ENCODE measurements around the gene TEX264.
"Not testable (repeated sequence)": the region's sequence is repeated elsewhere in the genome, so short reads cannot be mapped to it uniquely, and the experiment has no call there.

TEX264 gene

DNA sequence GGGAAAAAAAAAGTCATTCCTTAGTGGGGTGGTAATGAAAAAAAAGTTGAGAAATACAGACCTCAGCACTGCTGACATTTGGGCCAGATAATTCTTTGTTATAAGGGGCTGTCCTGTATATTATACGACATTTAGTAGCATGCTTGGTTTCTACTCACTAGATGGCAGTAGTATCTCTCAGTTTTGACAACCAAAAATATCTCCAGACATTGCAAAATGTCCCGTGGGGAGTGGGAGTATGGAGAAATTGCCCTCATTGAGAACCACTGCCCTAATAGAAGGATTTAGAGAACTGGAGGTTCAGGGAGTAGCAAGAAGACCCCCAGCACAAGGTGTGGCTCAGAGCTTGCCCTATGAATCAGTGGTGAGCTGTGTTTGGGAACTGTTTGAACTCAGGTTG lies 28.6 kb upstream of the TEX264 start:
- Histone ChIP-seq H3K27me3 (replicated peaks in 2 of 5; ENCODE audit: control insufficient read depth in 4 of 5, insufficient read depth in 5 of 5, low read length in 4 of 5) (no peaks in the 10 kb centered on the region), H3K27ac (ENCODE audit: insufficient read depth in 1 of 2, low read depth in 1 of 2, low read length in 2 of 2, poor library complexity in 1 of 2, severe bottlenecking in 2 of 2) (no peak overlapping the region), H3K9me3 (ENCODE audit: control extremely low read depth in 1 of 5, control insufficient read depth in 4 of 5, insufficient read depth in 2 of 5, low read depth in 1 of 5, low read length in 4 of 5) (peaks cover 0 to 5% (median 0%) of the 10 kb centered on the region in 5 experiments), H3K4me1 (ENCODE audit: control extremely low read depth in 1 of 4, control insufficient read depth in 4 of 4, insufficient read depth in 4 of 4, low read length in 3 of 4) (no peaks in the 10 kb centered on the region), H3K36me3 (ENCODE audit: control insufficient read depth in 4 of 4, insufficient read depth in 4 of 4, low read length in 3 of 4) (peaks cover 18 to 86% (median 67%) of the 10 kb centered on the region in 4 experiments), H3K4me3 (ENCODE audit: control insufficient read depth in 1 of 7, extremely low read depth in 1 of 7, insufficient read depth in 4 of 7, low read depth in 2 of 7, low read length in 6 of 7) (no peak overlapping the region)
- no CpG with 5 or more reads among the region's 2 CpGs for WGBS (ENCODE audit: insufficient coverage)
- CTCF ChIA-PET = interaction anchor here (0.6 to 11.4 kb wide), 13 partner anchors 8 to 562 kb away, joined by 3 to 146 read pairs (median 5); partner anchors contain the start of genes DCAF1 and TEX264
- POLR2A ChIA-PET = interaction anchor here (0.6 kb wide), 1 partner anchor 1393 kb away, joined by 4 read pairs; no protein-coding TSS in a partner anchor
- peak; percentile 31 to 57 (median 48) for DNase-seq

DNA sequence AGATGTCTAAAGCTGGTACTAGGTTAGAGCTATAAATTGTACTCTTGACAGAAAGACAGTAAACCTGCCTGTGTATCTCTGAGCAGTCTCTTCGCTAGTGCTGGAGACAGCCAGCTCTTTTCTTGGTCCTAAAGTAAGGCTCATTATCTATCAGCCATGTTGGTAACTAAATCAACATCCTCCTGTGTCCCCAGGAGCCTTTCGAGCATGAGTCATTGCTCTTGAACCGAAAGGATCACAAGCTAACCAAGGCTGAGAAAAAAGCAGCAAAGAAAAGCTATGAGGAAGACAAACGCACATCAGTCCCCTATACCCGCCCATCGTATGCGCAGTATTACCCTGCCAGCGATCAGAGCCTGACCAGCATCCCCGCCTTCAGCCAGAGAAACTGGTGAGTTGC lies 25.0 kb upstream of the TEX264 start:
- no peak for DNase-seq
- WGBS (ENCODE audit: insufficient coverage) = 98% methylated on average over 5 of the region's 9 CpGs
- peaks cover 15 to 63% (median 49%) of the 10 kb centered on the region in 4 experiments for H3K36me3 ChIP-seq (ENCODE audit: control insufficient read depth in 4 of 4, insufficient read depth in 4 of 4, low read length in 3 of 4)
- H3K4me1 ChIP-seq (ENCODE audit: control extremely low read depth in 1 of 4, control insufficient read depth in 4 of 4, insufficient read depth in 4 of 4, low read length in 3 of 4) = no peaks in the 10 kb centered on the region
- ChIA-PET POLR2A (no interaction called here), CTCF (interaction anchor here (0.7 to 11.4 kb wide), 10 partner anchors 9 to 236 kb away, joined by 3 to 146 read pairs (median 3); no protein-coding TSS in a partner anchor)
- no peaks in the 10 kb centered on the region for H3K27me3 ChIP-seq (replicated peaks in 2 of 5; ENCODE audit: control insufficient read depth in 4 of 5, insufficient read depth in 5 of 5, low read length in 4 of 5)
- H3K27ac ChIP-seq (ENCODE audit: insufficient read depth in 1 of 2, low read depth in 1 of 2, low read length in 2 of 2, poor library complexity in 1 of 2, severe bottlenecking in 2 of 2) = no peak overlapping the region
- no peak overlapping the region for H3K4me3 ChIP-seq (ENCODE audit: control insufficient read depth in 1 of 7, extremely low read depth in 1 of 7, insufficient read depth in 4 of 7, low read depth in 2 of 7, low read length in 6 of 7)
- H3K9me3 ChIP-seq (ENCODE audit: control extremely low read depth in 1 of 5, control insufficient read depth in 4 of 5, insufficient read depth in 2 of 5, low read depth in 1 of 5, low read length in 4 of 5) = peaks cover 0 to 10% (median 0%) of the 10 kb centered on the region in 5 experiments

DNA sequence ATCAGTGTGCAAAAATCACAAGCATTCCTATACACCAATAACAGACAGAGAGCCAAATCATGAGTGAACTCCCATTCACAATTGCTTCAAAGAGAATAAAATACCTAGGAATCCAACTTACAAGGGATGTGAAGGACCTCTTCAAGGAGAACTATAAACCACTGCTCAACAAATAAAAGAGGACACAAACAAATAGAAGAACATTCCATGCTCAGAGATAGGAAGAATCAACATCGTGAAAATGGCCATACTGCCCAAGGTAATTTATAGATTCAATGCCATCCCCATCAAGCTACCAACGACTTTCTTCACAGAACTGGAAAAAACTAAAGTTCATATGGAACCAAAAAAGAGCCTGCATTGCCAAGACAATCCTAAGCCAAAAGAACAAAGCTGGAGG lies 18.9 kb upstream of the TEX264 start:
- H3K9me3 ChIP-seq (ENCODE audit: control extremely low read depth in 1 of 5, control insufficient read depth in 4 of 5, insufficient read depth in 2 of 5, low read depth in 1 of 5, low read length in 4 of 5); POLR2A ChIA-PET; DNase-seq; H3K27me3 ChIP-seq (replicated peaks in 2 of 5; ENCODE audit: control insufficient read depth in 4 of 5, insufficient read depth in 5 of 5, low read length in 4 of 5); H3K4me3 ChIP-seq (ENCODE audit: control insufficient read depth in 1 of 7, extremely low read depth in 1 of 7, insufficient read depth in 4 of 7, low read depth in 2 of 7, low read length in 6 of 7); H3K4me1 ChIP-seq (ENCODE audit: control extremely low read depth in 1 of 4, control insufficient read depth in 4 of 4, insufficient read depth in 4 of 4, low read length in 3 of 4); H3K27ac ChIP-seq (ENCODE audit: insufficient read depth in 1 of 2, low read depth in 1 of 2, low read length in 2 of 2, poor library complexity in 1 of 2, severe bottlenecking in 2 of 2): not testable (repeated sequence)
- CTCF ChIA-PET = interaction anchor here (1.2 to 2.1 kb wide), 2 partner anchors 9 to 11 kb away, joined by 3 to 5 read pairs; no protein-coding TSS in a partner anchor
- 83% methylated on average over 1 of the region's 2 CpGs for WGBS (ENCODE audit: insufficient coverage)
- H3K36me3 ChIP-seq (ENCODE audit: control insufficient read depth in 4 of 4, insufficient read depth in 4 of 4, low read length in 3 of 4) = peaks cover 5 to 29% (median 23%) of the 10 kb centered on the region in 4 experiments

DNA sequence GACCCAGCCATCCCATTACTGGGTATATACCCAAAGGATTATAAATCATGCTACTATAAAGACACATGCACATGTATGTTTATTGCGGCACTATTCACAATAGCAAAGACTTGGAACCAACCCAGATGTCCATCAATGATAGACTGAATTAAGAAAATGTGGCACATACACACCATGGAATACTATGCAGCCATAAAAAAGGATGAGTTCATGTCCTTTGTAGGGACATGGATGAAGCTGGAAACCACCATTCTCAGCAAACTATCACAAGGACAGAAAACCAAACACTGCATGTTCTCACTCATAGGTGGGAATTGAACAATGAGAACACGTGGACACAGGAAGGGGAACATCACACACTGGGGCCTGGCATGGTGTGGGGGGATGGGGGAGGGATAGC lies 17.6 kb upstream of the TEX264 start:
- POLR2A ChIA-PET; H3K27ac ChIP-seq (ENCODE audit: insufficient read depth in 1 of 2, low read depth in 1 of 2, low read length in 2 of 2, poor library complexity in 1 of 2, severe bottlenecking in 2 of 2); H3K4me3 ChIP-seq (ENCODE audit: control insufficient read depth in 1 of 7, extremely low read depth in 1 of 7, insufficient read depth in 4 of 7, low read depth in 2 of 7, low read length in 6 of 7); CTCF ChIA-PET; H3K27me3 ChIP-seq (replicated peaks in 2 of 5; ENCODE audit: control insufficient read depth in 4 of 5, insufficient read depth in 5 of 5, low read length in 4 of 5); H3K9me3 ChIP-seq (ENCODE audit: control extremely low read depth in 1 of 5, control insufficient read depth in 4 of 5, insufficient read depth in 2 of 5, low read depth in 1 of 5, low read length in 4 of 5); DNase-seq; H3K4me1 ChIP-seq (ENCODE audit: control extremely low read depth in 1 of 4, control insufficient read depth in 4 of 4, insufficient read depth in 4 of 4, low read length in 3 of 4): not testable (repeated sequence)
- peaks cover 6 to 28% (median 24%) of the 10 kb centered on the region in 4 experiments for H3K36me3 ChIP-seq (ENCODE audit: control insufficient read depth in 4 of 4, insufficient read depth in 4 of 4, low read length in 3 of 4)
- WGBS (ENCODE audit: insufficient coverage) = no CpG with 5 or more reads among the region's 2 CpGs

DNA sequence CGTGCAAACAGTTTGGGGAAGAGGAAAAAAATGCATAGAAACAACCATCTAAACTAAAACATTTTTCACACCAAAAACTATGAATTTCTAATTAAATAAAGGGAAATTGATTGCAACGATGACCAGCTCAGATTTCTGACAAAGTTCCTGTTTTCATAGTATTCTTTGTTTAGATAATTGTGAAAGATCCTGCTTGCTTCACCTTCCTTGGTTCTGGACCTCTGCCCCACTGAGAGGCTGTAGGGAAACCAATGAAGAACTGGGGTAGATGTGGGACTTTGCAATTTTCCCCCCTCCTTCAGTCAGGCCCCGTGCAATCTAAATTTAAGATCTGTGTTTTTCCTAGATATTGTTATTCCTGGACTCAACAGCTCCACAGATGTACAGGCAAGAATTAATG lies 13.8 kb upstream of the TEX264 start:
- H3K27me3 ChIP-seq (replicated peaks in 2 of 5; ENCODE audit: control insufficient read depth in 4 of 5, insufficient read depth in 5 of 5, low read length in 4 of 5) = no peaks in the 10 kb centered on the region
- no peak overlapping the region for H3K27ac ChIP-seq (ENCODE audit: insufficient read depth in 1 of 2, low read depth in 1 of 2, low read length in 2 of 2, poor library complexity in 1 of 2, severe bottlenecking in 2 of 2)
- ChIA-PET POLR2A (no interaction called here), CTCF (interaction anchor here (0.6 to 4.3 kb wide), 3 partner anchors 13 to 147 kb away, joined by 3 to 20 read pairs (median 4); partner anchors contain the start of gene TEX264)
- no peaks in the 10 kb centered on the region for H3K9me3 ChIP-seq (ENCODE audit: control extremely low read depth in 1 of 5, control insufficient read depth in 4 of 5, insufficient read depth in 2 of 5, low read depth in 1 of 5, low read length in 4 of 5)
- H3K4me1 ChIP-seq (ENCODE audit: control extremely low read depth in 1 of 4, control insufficient read depth in 4 of 4, insufficient read depth in 4 of 4, low read length in 3 of 4) = no peaks in the 10 kb centered on the region
- no peak for DNase-seq
- H3K36me3 ChIP-seq (ENCODE audit: control insufficient read depth in 4 of 4, insufficient read depth in 4 of 4, low read length in 3 of 4) = peaks cover 13 to 51% (median 40%) of the 10 kb centered on the region in 4 experiments
- no CpG with 5 or more reads among the region's 3 CpGs for WGBS (ENCODE audit: insufficient coverage)
- no peak overlapping the region for H3K4me3 ChIP-seq (ENCODE audit: control insufficient read depth in 1 of 7, extremely low read depth in 1 of 7, insufficient read depth in 4 of 7, low read depth in 2 of 7, low read length in 6 of 7)

DNA sequence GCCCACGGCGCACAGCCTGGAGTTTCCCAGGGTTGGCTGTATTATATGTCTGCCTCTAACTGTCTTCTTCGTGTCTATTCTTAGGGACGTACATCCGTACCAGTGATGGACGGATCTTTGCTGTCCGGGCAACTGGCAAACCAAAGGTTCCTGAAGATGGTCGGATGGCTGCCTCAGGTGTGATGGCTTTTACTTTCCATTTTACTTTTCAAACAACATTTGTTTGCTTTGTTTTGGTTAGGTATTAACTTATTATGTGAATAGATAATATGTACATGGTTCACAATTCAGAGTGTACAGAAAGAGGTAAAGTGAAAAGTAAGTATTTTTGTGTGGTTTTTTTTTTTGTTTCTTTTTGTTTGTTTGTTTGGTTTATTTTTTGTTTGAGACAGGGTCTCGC lies 11.1 kb upstream of the TEX264 start:
- ChIA-PET CTCF (interaction anchor here (1.2 to 4.3 kb wide), 4 partner anchors 10 to 160 kb away, joined by 3 to 20 read pairs (median 4); partner anchors contain the start of genes DCAF1 and TEX264), POLR2A (no interaction called here)
- WGBS (ENCODE audit: insufficient coverage) = 98% methylated on average over 5 of the region's 9 CpGs
- no peaks in the 10 kb centered on the region for H3K4me1 ChIP-seq (ENCODE audit: control extremely low read depth in 1 of 4, control insufficient read depth in 4 of 4, insufficient read depth in 4 of 4, low read length in 3 of 4)
- peaks cover 18 to 68% (median 51%) of the 10 kb centered on the region in 4 experiments for H3K36me3 ChIP-seq (ENCODE audit: control insufficient read depth in 4 of 4, insufficient read depth in 4 of 4, low read length in 3 of 4)
- no peak overlapping the region for H3K4me3 ChIP-seq (ENCODE audit: control insufficient read depth in 1 of 7, extremely low read depth in 1 of 7, insufficient read depth in 4 of 7, low read depth in 2 of 7, low read length in 6 of 7)
- no peak for DNase-seq
- no peak overlapping the region for H3K27ac ChIP-seq (ENCODE audit: insufficient read depth in 1 of 2, low read depth in 1 of 2, low read length in 2 of 2, poor library complexity in 1 of 2, severe bottlenecking in 2 of 2)
- no peaks in the 10 kb centered on the region for H3K27me3 ChIP-seq (replicated peaks in 2 of 5; ENCODE audit: control insufficient read depth in 4 of 5, insufficient read depth in 5 of 5, low read length in 4 of 5)
- H3K9me3 ChIP-seq (ENCODE audit: control extremely low read depth in 1 of 5, control insufficient read depth in 4 of 5, insufficient read depth in 2 of 5, low read depth in 1 of 5, low read length in 4 of 5) = no peaks in the 10 kb centered on the region

DNA sequence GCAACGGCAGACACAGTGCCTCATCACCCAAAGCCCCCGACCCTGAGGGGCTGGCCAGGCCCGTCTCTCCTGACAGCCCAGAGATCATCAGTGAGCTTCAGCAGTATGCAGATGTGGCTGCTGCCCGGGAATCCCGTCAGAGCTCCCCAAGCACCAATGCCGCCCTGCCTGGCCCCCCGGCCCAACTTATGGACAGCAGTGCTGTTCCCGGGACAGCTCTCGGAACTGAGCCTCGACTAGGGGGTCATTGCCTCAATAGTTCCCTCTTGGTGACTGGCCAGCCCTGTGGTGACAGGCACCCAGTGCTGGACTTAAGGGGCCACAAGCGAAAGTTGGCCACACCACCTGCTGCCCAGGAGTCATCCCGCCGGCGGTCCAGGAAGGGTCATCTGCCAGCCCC lies 8.6 kb upstream of the TEX264 start:
- no peak overlapping the region for H3K27ac ChIP-seq (ENCODE audit: insufficient read depth in 1 of 2, low read depth in 1 of 2, low read length in 2 of 2, poor library complexity in 1 of 2, severe bottlenecking in 2 of 2)
- no peaks in the 10 kb centered on the region for H3K4me1 ChIP-seq (ENCODE audit: control extremely low read depth in 1 of 4, control insufficient read depth in 4 of 4, insufficient read depth in 4 of 4, low read length in 3 of 4)
- no peak for DNase-seq
- CTCF ChIA-PET = interaction anchor here (1.3 to 14.2 kb wide), 4 partner anchors 10 to 24 kb away, joined by 3 to 214 read pairs (median 17); no protein-coding TSS in a partner anchor
- no peaks in the 10 kb centered on the region for H3K9me3 ChIP-seq (ENCODE audit: control extremely low read depth in 1 of 5, control insufficient read depth in 4 of 5, insufficient read depth in 2 of 5, low read depth in 1 of 5, low read length in 4 of 5)
- POLR2A ChIA-PET = no interaction called here
- no peak overlapping the region for H3K4me3 ChIP-seq (ENCODE audit: control insufficient read depth in 1 of 7, extremely low read depth in 1 of 7, insufficient read depth in 4 of 7, low read depth in 2 of 7, low read length in 6 of 7)
- peaks cover 20 to 55% (median 38%) of the 10 kb centered on the region in 4 experiments for H3K36me3 ChIP-seq (ENCODE audit: control insufficient read depth in 4 of 4, insufficient read depth in 4 of 4, low read length in 3 of 4)
- no peaks in the 10 kb centered on the region for H3K27me3 ChIP-seq (replicated peaks in 2 of 5; ENCODE audit: control insufficient read depth in 4 of 5, insufficient read depth in 5 of 5, low read length in 4 of 5)
- over 99% methylated on average over 12 of the region's 14 CpGs for WGBS (ENCODE audit: insufficient coverage)

Data from common myeloid progenitor, CD34-positive (primary cell).